Body of pancreas (tissue), 4 donors: ENCODE data around the gene MTA1.

Experiments
- CTCF ChIP-seq, 7 experiments: fragments of 450-650 bp in 4 of 7; fragments of 200-600 bp in 3 of 7; sonication (generic) in 3 of 7; IDR thresholded peaks; one replicate each; pipeline ENCODE4 v1.5.1; 2016 to 2019; ENCODE audit warnings: antibody characterized with exemption in 7 of 7
- POLR2A ChIP-seq, 3 donors: fragments of 450-650 bp; IDR thresholded peaks; one replicate each; pipeline ENCODE4 v1.6.1; 2016; ENCODE audit warnings: antibody characterized with exemption in 3 of 3, mild to moderate bottlenecking in 2 of 3

GRCh38 chr14:105419195-105420091 is at the start of gene MTA1:
- TF ChIP-seq CTCF (IDR thresholded peaks at IDR 0.05) (no peak), POLR2A (IDR thresholded peaks at IDR 0.05) (peak in 1 of 3 donors; percentile 14)
